ENCODE results near the gene ACY1. TPM values are rescaled to one million over a fixed set of nuclear protein-coding genes. Genes with fewer than 3 reads are reported as not detected.
"Not testable (repeated sequence)": the region's sequence is repeated elsewhere in the genome, so short reads cannot be mapped to it uniquely, and the experiment has no call there.

Gene ACY1
- total and polyA plus RNA-seq, 4 donors: 69.5 to 274 (median 238) TPM

DNA sequence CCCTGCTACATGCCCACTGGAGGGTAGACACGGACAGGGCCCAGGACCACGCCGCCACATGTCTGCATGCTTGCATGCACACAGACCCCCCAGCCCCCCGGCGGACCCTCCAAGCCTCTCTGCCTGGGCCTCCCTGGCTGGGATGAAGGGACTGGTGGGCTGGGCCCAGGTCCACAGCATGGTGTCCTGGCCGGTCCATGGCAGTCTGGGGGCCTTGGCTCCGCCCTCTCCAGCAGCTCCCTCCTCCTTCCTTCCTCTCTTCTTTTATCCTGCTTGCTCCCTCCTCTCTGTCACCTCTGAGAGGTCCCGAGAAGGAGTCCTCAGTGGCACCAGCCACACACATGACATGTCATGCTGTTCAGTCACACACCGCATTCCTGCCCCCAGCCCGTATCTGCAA, 48.6 kb downstream of the ACY1 start:
- no peaks in the 10 kb centered on the region for H3K27me3 ChIP-seq (ENCODE audit: control insufficient read depth in 4 of 4, insufficient read depth in 4 of 4, low read length in 3 of 4)
- H3K9ac ChIP-seq (ENCODE audit: low read depth in 1 of 2, low read length in 2 of 2): no peak overlapping the region
- peaks cover 0 to 2% (median 0%) of the 10 kb centered on the region in 4 donors for H3K9me3 ChIP-seq (ENCODE audit: control insufficient read depth in 4 of 4, low read length in 3 of 4)
- TF ChIP-seq HNF4G (IDR thresholded peaks at IDR 0.05) (no peak), FOXA2 (IDR thresholded peaks at IDR 0.05) (no peak), SP1 (IDR thresholded peaks at IDR 0.05) (no peak), CTCF (IDR thresholded peaks at IDR 0.05; ENCODE audit: low read depth, low read length, missing input control) (no peak), JUND (IDR thresholded peaks at IDR 0.05) (no peak), GABPA (IDR thresholded peaks at IDR 0.05 in 1 of 2, conservative IDR thresholded peaks at IDR 0.05 in 1 of 2) (no peak), RAD21 (IDR thresholded peaks at IDR 0.05) (no peak), RXRA (IDR thresholded peaks at IDR 0.05) (no peak)
- TF ChIP-seq, protein P1, sequence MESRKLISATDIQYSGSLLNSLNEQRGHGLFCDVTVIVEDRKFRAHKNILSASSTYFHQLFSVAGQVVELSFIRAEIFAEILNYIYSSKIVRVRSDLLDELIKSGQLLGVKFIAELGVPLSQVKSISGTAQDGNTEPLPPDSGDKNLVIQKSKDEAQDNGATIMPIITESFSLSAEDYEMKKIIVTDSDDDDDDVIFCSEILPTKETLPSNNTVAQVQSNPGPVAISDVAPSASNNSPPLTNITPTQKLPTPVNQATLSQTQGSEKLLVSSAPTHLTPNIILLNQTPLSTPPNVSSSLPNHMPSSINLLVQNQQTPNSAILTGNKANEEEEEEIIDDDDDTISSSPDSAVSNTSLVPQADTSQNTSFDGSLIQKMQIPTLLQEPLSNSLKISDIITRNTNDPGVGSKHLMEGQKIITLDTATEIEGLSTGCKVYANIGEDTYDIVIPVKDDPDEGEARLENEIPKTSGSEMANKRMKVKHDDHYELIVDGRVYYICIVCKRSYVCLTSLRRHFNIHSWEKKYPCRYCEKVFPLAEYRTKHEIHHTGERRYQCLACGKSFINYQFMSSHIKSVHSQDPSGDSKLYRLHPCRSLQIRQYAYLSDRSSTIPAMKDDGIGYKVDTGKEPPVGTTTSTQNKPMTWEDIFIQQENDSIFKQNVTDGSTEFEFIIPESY (IDR thresholded peaks at IDR 0.05): no peak
- TF ChIP-seq, protein P2, sequence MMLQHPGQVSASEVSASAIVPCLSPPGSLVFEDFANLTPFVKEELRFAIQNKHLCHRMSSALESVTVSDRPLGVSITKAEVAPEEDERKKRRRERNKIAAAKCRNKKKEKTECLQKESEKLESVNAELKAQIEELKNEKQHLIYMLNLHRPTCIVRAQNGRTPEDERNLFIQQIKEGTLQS (IDR thresholded peaks at IDR 0.05): no peak
- no peaks in the 10 kb centered on the region for H3K36me3 ChIP-seq (ENCODE audit: control insufficient read depth in 4 of 4, insufficient read depth in 3 of 4, low read depth in 1 of 4, low read length in 3 of 4)
- 95% methylated on average over 10 of the region's 10 CpGs for WGBS
- no peak overlapping the region for H3K4me3 ChIP-seq (ENCODE audit: low read depth in 1 of 3, low read length in 3 of 3)
- peaks cover 0 to 8% (median 2%) of the 10 kb centered on the region in 4 donors for H3K4me1 ChIP-seq (ENCODE audit: control insufficient read depth in 4 of 4, insufficient read depth in 4 of 4, low read length in 3 of 4)
- H3K27ac ChIP-seq (ENCODE audit: low read depth in 1 of 2, low read length in 2 of 2): no peak overlapping the region
- DNase-seq (ENCODE audit: low spot score): no peak

DNA sequence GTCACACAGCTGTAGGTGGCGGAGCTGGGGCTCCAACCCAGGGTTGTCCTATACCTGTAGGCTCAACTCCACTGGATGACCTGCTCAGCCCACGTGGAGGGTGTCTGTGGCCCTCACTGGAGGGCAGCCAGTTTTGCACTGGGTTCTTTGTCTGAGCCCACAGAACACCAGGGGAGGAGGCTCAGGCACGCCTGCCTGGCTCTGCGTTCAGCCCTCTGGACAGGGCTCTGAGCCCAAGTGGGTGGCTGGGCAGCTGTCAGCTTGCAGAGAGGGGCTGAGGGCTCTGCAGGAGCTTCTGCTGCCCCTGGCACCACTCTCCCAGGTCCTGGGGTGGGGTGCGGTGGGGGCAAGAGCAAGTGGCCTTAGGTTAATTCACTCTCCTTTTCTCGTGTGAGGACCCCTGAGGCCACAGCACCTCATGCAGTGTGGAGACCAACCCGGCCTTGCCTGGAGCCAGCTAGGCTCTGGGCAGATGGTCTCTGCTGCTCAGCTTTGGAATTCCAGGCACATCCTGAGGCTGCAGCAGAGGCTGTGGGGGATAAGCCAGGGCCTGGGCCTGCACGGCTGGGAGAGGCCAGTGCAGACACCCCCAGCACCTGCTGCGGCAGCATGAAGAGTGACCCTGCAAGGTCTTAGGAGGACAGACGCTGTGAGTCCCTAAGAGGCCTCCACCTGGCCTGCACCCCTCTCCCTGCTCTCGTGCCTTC, 49.5 kb downstream of the ACY1 start:
- Histone ChIP-seq H3K4me1 (ENCODE audit: control insufficient read depth in 4 of 4, insufficient read depth in 4 of 4, low read length in 3 of 4) (peaks cover 0 to 8% (median 2%) of the 10 kb centered on the region in 4 donors), H3K4me3 (ENCODE audit: low read depth in 1 of 3, low read length in 3 of 3) (no peak overlapping the region), H3K36me3 (ENCODE audit: control insufficient read depth in 4 of 4, insufficient read depth in 3 of 4, low read depth in 1 of 4, low read length in 3 of 4) (no peaks in the 10 kb centered on the region), H3K9me3 (ENCODE audit: control insufficient read depth in 4 of 4, low read length in 3 of 4) (peaks cover 0 to 2% (median 0%) of the 10 kb centered on the region in 4 donors), H3K27ac (ENCODE audit: low read depth in 1 of 2, low read length in 2 of 2) (no peak overlapping the region), H3K9ac (ENCODE audit: low read depth in 1 of 2, low read length in 2 of 2) (no peak overlapping the region), H3K27me3 (ENCODE audit: control insufficient read depth in 4 of 4, insufficient read depth in 4 of 4, low read length in 3 of 4) (no peaks in the 10 kb centered on the region)
- WGBS: 91% methylated on average over 11 of the region's 11 CpGs
- DNase-seq (ENCODE audit: low spot score): no peak
- no peak for TF ChIP-seq RAD21 (IDR thresholded peaks at IDR 0.05)
- TF ChIP-seq CTCF (IDR thresholded peaks at IDR 0.05; ENCODE audit: low read depth, low read length, missing input control): no peak
- TF ChIP-seq, protein P2 (IDR thresholded peaks at IDR 0.05): no peak
- no peak for TF ChIP-seq NR2F2 (IDR thresholded peaks at IDR 0.05)
- no peak for TF ChIP-seq FOXA1 (IDR thresholded peaks at IDR 0.05)
- TF ChIP-seq, protein P1 (IDR thresholded peaks at IDR 0.05): no peak
- TF ChIP-seq RXRA (IDR thresholded peaks at IDR 0.05): no peak
- TF ChIP-seq, protein P3, sequence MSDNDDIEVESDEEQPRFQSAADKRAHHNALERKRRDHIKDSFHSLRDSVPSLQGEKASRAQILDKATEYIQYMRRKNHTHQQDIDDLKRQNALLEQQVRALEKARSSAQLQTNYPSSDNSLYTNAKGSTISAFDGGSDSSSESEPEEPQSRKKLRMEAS (IDR thresholded peaks at IDR 0.05): no peak
- TF ChIP-seq SP1 (IDR thresholded peaks at IDR 0.05): no peak
- TF ChIP-seq HNF4A (conservative IDR thresholded peaks at IDR 0.05): no peak
- no peak for TF ChIP-seq GABPA (IDR thresholded peaks at IDR 0.05 in 1 of 2, conservative IDR thresholded peaks at IDR 0.05 in 1 of 2)

DNA sequence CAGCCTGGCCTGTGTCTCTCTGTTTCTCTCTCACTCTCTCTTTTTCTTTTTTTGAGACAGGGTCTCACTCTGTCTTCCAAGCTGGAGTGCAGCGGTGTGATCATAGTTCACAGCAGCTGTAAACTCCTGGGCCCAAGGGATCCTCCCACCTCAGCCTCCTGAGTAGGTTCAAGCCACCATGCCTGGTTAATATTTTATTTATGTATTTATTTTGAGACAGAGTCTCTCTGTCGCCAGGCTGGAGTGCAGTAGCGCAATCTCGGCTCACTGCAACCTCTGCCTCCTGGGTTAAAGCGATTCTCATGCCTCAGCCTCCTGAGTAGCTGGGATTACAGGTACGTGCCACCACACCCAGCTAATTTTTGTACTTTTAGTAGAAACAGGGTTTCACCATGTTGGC, 50.4 kb downstream of the ACY1 start:
- 54% methylated on average over 6 of the region's 6 CpGs for WGBS
- not testable (repeated sequence) for H3K4me1 ChIP-seq (ENCODE audit: control insufficient read depth in 4 of 4, insufficient read depth in 4 of 4, low read length in 3 of 4); H3K9ac ChIP-seq (ENCODE audit: low read depth in 1 of 2, low read length in 2 of 2); H3K27ac ChIP-seq (ENCODE audit: low read depth in 1 of 2, low read length in 2 of 2); H3K27me3 ChIP-seq (ENCODE audit: control insufficient read depth in 4 of 4, insufficient read depth in 4 of 4, low read length in 3 of 4); H3K36me3 ChIP-seq (ENCODE audit: control insufficient read depth in 4 of 4, insufficient read depth in 3 of 4, low read depth in 1 of 4, low read length in 3 of 4); H3K9me3 ChIP-seq (ENCODE audit: control insufficient read depth in 4 of 4, low read length in 3 of 4); H3K4me3 ChIP-seq (ENCODE audit: low read depth in 1 of 3, low read length in 3 of 3); DNase-seq (ENCODE audit: low spot score)
